A673 (cell line): ENCODE measurements around the gene TMEM242.

Source experiments
- EZH2 ChIP-seq: fragments of 200-600 bp; sonication (generic); IDR thresholded peaks from 2 replicates; pipeline ENCODE4 v1.6.1; 2017; ENCODE audit warnings: borderline replicate concordance, low read depth, mild to moderate bottlenecking, mixed read lengths, antibody characterized with exemption, low read length; ENCODE audit not compliant: poor library complexity, severe bottlenecking
- TF ChIP-seq, protein P1 (sequence below): fragments of 300-800, 200-600 bp; sonication (generic); conservative IDR thresholded peaks from 2 replicates; pipeline ENCODE4 v1.5.1; 2017; ENCODE audit warnings: low read depth, mild to moderate bottlenecking, antibody characterized with exemption, low read length, moderate library complexity, mixed read lengths

DNA sequence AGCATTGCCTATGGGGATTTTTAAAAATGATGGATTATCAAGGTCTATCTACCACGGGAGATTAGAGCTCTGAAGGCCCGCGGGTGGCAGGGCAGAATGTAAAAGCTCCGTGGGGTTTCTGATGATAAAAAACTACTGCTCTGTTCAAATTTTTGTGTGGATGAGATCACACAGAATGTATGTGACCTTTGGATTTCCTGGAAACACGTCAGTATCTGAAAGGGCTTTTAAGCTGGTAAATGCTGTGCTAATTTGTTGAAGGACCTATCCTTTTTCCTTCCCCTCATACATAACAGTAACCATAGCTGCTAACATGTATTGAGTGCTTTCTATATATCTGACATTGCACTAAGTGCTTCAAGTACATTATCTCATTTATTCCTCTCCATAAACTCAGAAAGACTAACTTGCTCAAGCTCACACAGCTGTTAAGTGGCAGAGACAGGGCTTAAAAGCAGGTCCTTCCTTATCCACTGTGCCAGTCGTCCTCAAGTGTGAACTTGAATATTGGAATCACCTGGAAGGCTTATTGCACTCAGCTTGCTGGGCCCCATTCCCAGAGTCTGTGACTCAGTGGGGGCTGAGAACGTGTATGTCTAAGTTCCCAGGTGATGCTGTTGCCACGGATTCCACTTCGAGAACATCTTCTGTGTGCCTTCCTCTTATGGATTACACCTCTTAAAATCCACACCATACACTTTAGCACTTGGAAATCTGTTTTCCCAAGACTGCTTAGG lies 1.9 kb upstream of the TMEM242 start:
- TF ChIP-seq, protein P1, sequence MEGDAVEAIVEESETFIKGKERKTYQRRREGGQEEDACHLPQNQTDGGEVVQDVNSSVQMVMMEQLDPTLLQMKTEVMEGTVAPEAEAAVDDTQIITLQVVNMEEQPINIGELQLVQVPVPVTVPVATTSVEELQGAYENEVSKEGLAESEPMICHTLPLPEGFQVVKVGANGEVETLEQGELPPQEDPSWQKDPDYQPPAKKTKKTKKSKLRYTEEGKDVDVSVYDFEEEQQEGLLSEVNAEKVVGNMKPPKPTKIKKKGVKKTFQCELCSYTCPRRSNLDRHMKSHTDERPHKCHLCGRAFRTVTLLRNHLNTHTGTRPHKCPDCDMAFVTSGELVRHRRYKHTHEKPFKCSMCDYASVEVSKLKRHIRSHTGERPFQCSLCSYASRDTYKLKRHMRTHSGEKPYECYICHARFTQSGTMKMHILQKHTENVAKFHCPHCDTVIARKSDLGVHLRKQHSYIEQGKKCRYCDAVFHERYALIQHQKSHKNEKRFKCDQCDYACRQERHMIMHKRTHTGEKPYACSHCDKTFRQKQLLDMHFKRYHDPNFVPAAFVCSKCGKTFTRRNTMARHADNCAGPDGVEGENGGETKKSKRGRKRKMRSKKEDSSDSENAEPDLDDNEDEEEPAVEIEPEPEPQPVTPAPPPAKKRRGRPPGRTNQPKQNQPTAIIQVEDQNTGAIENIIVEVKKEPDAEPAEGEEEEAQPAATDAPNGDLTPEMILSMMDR = no peak
- no peak for TF ChIP-seq EZH2
